GM12892 (cell line): ENCODE measurements around the gene VWA3B.

ENCODE experiments used
- POLR2A ChIP-seq: IDR thresholded peaks from 2 replicates; pipeline ENCODE4 v1.6.1; 2011; ENCODE audit warnings: low read depth, low read length, control low read depth
- POLR2AphosphoS5 ChIP-seq: IDR thresholded peaks from 2 replicates; pipeline ENCODE4 v1.6.1; 2011; ENCODE audit warnings: low read depth, low read length, control low read depth
- TAF1 ChIP-seq: IDR thresholded peaks from 2 replicates; pipeline ENCODE4 v1.6.1; 2011; ENCODE audit warnings: low read depth, mild to moderate bottlenecking, control low read depth, low read length, borderline replicate concordance

DNA sequence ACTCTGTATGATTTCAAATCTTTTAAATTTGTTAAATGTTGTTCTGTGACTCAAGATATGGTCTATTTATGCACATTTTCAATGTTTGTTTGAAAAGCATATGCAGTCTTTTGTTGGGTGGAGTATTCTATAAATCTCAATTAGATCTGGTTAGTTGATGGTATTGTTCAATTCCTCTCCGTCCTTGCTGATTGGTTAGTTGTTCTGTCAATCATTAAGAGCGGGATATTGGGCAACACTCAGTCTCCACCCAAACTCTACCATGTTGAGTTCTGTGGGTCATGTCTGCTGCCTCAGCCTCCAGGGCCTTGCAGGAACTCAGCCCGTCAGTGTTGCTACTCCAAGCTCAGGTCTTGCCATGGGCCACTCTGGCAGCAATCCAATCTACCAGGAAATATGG lies 118.9 kb downstream of the VWA3B start:
- TF ChIP-seq POLR2A: no peak
- no peak for TF ChIP-seq POLR2AphosphoS5
- TF ChIP-seq TAF1: no peak
